ENCODE results near the gene SPINT1. TPM values are rescaled to one million over a fixed set of nuclear protein-coding genes. Genes with fewer than 3 reads are reported as not detected.
A peak's percentile ranks its signal among the peaks of the same experiment; 100 is the strongest.

SPINT1 gene
- total RNA-seq, 1 donor from 2014 or later, result 0.87 TPM

- Mint-ChIP-seq H3K27me3 (ENCODE audit: low read depth) (peaks cover 6% of the 10 kb centered on the region), H3K4me1 (ENCODE audit: low read depth) (peaks cover 7% of the 10 kb centered on the region), H3K27ac (ENCODE audit: unreplicated experiment) (no peak overlapping the region), H3K4me3 (ENCODE audit: unreplicated experiment) (no peak overlapping the region), H3K9me3 (ENCODE audit: low read depth) (no peaks in the 10 kb centered on the region), H3K36me3 (ENCODE audit: low read depth) (no peaks in the 10 kb centered on the region)
- TF ChIP-seq CTCF (IDR thresholded peaks at IDR 0.05), result no peak
- DNase-seq (ENCODE audit: low spot score), result peak; percentile 32
Observed at GRCh38 chr15:40831861-40832260, 12.0 kb upstream of the SPINT1 start.

- Mint-ChIP-seq H3K36me3 (ENCODE audit: low read depth) (no peaks in the 10 kb centered on the region), H3K4me1 (ENCODE audit: low read depth) (peaks cover 7% of the 10 kb centered on the region), H3K27me3 (ENCODE audit: low read depth) (peaks cover 6% of the 10 kb centered on the region), H3K27ac (ENCODE audit: unreplicated experiment) (no peak overlapping the region), H3K9me3 (ENCODE audit: low read depth) (no peaks in the 10 kb centered on the region), H3K4me3 (ENCODE audit: unreplicated experiment) (no peak overlapping the region)
- peak; percentile 25 for DNase-seq (ENCODE audit: low spot score)
- no peak for TF ChIP-seq CTCF (IDR thresholded peaks at IDR 0.05)
Observed at GRCh38 chr15:40832903-40833302, 10.9 kb upstream of the SPINT1 start.

- DNase-seq (ENCODE audit: low spot score), result peak; percentile 13
- no peak for TF ChIP-seq CTCF (IDR thresholded peaks at IDR 0.05)
Observed at GRCh38 chr15:40836020-40836419, 7.8 kb upstream of the SPINT1 start.

GRCh38 chr15:40838756-40839155, 5.1 kb upstream of the SPINT1 start:
- peak; percentile 14 for DNase-seq (ENCODE audit: low spot score)
- H3K9me3 Mint-ChIP-seq (ENCODE audit: low read depth), result no peaks in the 10 kb centered on the region
- no peak overlapping the region for H3K27ac Mint-ChIP-seq (ENCODE audit: unreplicated experiment)
- H3K4me3 Mint-ChIP-seq (ENCODE audit: unreplicated experiment), result no peak overlapping the region
- H3K36me3 Mint-ChIP-seq (ENCODE audit: low read depth), result no peaks in the 10 kb centered on the region
- no peak for TF ChIP-seq CTCF (IDR thresholded peaks at IDR 0.05)
- H3K4me1 Mint-ChIP-seq (ENCODE audit: low read depth), result peaks cover 11% of the 10 kb centered on the region
- peaks cover 5% of the 10 kb centered on the region for H3K27me3 Mint-ChIP-seq (ENCODE audit: low read depth)

More at GRCh38 chr15:40836020-40836419, 7.8 kb upstream of the SPINT1 start:
- Mint-ChIP-seq H3K36me3 (ENCODE audit: low read depth) (no peaks in the 10 kb centered on the region), H3K4me1 (ENCODE audit: low read depth) (peaks cover 7% of the 10 kb centered on the region), H3K27me3 (ENCODE audit: low read depth) (no peaks in the 10 kb centered on the region), H3K9me3 (ENCODE audit: low read depth) (no peaks in the 10 kb centered on the region), H3K27ac (ENCODE audit: unreplicated experiment) (no peak overlapping the region), H3K4me3 (ENCODE audit: unreplicated experiment) (no peak overlapping the region)

GRCh38 chr15:40841741-40842140, 2.1 kb upstream of the SPINT1 start:
- no peak for TF ChIP-seq CTCF (IDR thresholded peaks at IDR 0.05)
- peaks cover 11% of the 10 kb centered on the region for H3K27me3 Mint-ChIP-seq (ENCODE audit: low read depth)
- H3K4me1 Mint-ChIP-seq (ENCODE audit: low read depth), result peaks cover 8% of the 10 kb centered on the region
- H3K9me3 Mint-ChIP-seq (ENCODE audit: low read depth), result no peaks in the 10 kb centered on the region
- H3K27ac Mint-ChIP-seq (ENCODE audit: unreplicated experiment), result no peak overlapping the region
- H3K4me3 Mint-ChIP-seq (ENCODE audit: unreplicated experiment), result no peak overlapping the region
- DNase-seq (ENCODE audit: low spot score), result no peak
- no peaks in the 10 kb centered on the region for H3K36me3 Mint-ChIP-seq (ENCODE audit: low read depth)
